H1 (cell line): ENCODE results near the gene RARB. TPM values are rescaled to one million over a fixed set of nuclear protein-coding genes. Genes with fewer than 3 reads are reported as not detected.

Experiments
- ASH2L ChIP-seq: fragments of 200-600, 300-600 bp; sonication (generic); IDR thresholded peaks from one replicate; pipeline ENCODE4 v1.7.1; 2017; ENCODE audit warnings: low read length
- CBX5 ChIP-seq: fragments of 300-800, 300-1000 bp; sonication (generic); IDR thresholded peaks from 2 replicates; pipeline ENCODE4 v1.7.1; 2016; ENCODE audit warnings: antibody characterized with exemption, low read length, low read depth
- EGR1 ChIP-seq: IDR thresholded peaks from 2 replicates; pipeline ENCODE4 v1.6.1; 2011; ENCODE audit warnings: low read depth, low read length, borderline replicate concordance
- JUND ChIP-seq: IDR thresholded peaks from 2 replicates; pipeline ENCODE4 v1.6.1; 2011; ENCODE audit warnings: mild to moderate bottlenecking, improper control_type of control experiment, low read length
- NANOG ChIP-seq: IDR thresholded peaks from 2 replicates; pipeline ENCODE4 v1.6.1; 2011; ENCODE audit warnings: low read length, low read depth, mild to moderate bottlenecking, inconsistent platforms; ENCODE audit not compliant: insufficient read depth, poor library complexity, severe bottlenecking
- RNF2 ChIP-seq: fragments of 200-900, 300-1000 bp; sonication (generic); IDR thresholded peaks from 2 replicates; pipeline ENCODE4 v1.7.1; 2016; ENCODE audit warnings: borderline replicate concordance, low read depth, mild to moderate bottlenecking, antibody characterized with exemption, low read length; ENCODE audit not compliant: poor library complexity, severe bottlenecking; ENCODE audit errors: missing control alignments
- SP1 ChIP-seq: IDR thresholded peaks from 2 replicates; pipeline ENCODE4 v1.6.1; 2011; ENCODE audit warnings: low read depth, low read length
- ZNF274 ChIP-seq: IDR thresholded peaks from 2 replicates; pipeline ENCODE4 v1.7.0; 2012; ENCODE audit warnings: low read length, borderline replicate concordance; ENCODE audit errors: extremely low read depth
- polyA plus RNA-seq, 7 experiments: library from polyadenylated mRNA; depleted of rRNA in 3 of 7; stranded (reverse) in 5 of 7; unstranded in 2 of 7; fragments of >200 nt in 5 of 7; fragments of 200-250 nt in 2 of 7; gene quantifications; 1 replicate in 5 of 7; 2 replicates in 1 of 7; 4 replicates in 1 of 7; pipeline versions ENCODE4 v1.2.1 to v1.2.3, GENCODE V29; 2011 to 2013; ENCODE audit warnings: missing spikeins in 2 of 7, mixed read lengths in 2 of 7
- total RNA-seq: library from RNA; stranded (reverse); fragmentation: NEBNext Ultra II Directional; extraction: Animal tissue kit (Norgen Biotek cat#: 25700); gene quantifications from 2 replicates; pipeline ENCODE4 v1.2.1, GENCODE V29; 2021
- TF ChIP-seq, protein P1 (sequence below): fragments of 300-600 bp; sonication (generic); IDR thresholded peaks from 2 replicates; pipeline ENCODE4 v1.7.1; 2012; ENCODE audit warnings: low read length, moderate library complexity, mild to moderate bottlenecking, inconsistent platforms; ENCODE audit not compliant: insufficient replicate concordance

RARB gene
- total and polyA plus RNA-seq, 2 of the 8 experiments (the other 6 are each of a cell fraction or from before 2014, with no cell fraction given), result 0.15 to 0.22 TPM

DNA sequence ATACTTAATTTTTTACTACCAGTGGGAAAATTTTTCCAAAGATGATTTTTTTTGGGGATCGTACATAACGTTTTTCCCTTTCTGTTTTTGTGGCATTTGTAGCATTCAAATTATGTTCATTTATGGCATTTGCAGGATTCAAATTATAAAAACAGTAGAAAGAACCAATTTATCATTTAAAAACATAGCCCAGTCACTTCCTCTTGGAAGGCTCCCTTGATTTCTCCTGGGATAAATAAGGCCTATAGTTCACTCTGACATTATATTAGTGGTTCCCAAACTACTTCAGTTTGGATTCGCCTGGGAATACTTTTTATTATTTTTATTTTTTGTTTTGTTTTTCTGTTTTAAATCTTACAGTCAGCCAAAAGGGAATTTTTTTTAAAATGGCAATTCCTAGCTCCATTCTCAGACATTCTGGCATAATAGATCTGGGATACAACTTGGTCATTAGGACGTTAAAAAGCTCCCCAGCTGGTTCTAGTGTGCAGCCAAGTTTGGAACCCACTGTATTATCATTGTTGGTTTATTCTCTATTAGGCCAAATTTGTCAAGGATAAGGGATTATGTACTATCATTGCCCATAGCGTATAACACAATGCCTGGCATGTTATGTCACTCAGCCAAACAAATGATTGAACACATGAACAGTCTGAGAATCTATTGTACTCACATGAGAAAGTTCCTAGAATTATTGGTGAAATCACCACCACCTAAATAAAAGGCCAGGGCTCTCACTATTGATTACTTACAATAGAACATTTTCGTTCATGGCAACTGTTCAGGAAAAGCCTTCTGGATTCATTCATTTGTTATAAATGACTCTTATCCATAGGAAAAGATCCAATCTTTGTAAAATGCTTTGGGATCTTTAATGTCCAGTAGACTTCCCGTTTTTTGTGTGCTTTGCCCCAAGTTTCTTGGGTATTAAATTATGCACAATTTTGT lies 28.9 kb downstream of the RARB start (continued):
- TF ChIP-seq, protein P1, sequence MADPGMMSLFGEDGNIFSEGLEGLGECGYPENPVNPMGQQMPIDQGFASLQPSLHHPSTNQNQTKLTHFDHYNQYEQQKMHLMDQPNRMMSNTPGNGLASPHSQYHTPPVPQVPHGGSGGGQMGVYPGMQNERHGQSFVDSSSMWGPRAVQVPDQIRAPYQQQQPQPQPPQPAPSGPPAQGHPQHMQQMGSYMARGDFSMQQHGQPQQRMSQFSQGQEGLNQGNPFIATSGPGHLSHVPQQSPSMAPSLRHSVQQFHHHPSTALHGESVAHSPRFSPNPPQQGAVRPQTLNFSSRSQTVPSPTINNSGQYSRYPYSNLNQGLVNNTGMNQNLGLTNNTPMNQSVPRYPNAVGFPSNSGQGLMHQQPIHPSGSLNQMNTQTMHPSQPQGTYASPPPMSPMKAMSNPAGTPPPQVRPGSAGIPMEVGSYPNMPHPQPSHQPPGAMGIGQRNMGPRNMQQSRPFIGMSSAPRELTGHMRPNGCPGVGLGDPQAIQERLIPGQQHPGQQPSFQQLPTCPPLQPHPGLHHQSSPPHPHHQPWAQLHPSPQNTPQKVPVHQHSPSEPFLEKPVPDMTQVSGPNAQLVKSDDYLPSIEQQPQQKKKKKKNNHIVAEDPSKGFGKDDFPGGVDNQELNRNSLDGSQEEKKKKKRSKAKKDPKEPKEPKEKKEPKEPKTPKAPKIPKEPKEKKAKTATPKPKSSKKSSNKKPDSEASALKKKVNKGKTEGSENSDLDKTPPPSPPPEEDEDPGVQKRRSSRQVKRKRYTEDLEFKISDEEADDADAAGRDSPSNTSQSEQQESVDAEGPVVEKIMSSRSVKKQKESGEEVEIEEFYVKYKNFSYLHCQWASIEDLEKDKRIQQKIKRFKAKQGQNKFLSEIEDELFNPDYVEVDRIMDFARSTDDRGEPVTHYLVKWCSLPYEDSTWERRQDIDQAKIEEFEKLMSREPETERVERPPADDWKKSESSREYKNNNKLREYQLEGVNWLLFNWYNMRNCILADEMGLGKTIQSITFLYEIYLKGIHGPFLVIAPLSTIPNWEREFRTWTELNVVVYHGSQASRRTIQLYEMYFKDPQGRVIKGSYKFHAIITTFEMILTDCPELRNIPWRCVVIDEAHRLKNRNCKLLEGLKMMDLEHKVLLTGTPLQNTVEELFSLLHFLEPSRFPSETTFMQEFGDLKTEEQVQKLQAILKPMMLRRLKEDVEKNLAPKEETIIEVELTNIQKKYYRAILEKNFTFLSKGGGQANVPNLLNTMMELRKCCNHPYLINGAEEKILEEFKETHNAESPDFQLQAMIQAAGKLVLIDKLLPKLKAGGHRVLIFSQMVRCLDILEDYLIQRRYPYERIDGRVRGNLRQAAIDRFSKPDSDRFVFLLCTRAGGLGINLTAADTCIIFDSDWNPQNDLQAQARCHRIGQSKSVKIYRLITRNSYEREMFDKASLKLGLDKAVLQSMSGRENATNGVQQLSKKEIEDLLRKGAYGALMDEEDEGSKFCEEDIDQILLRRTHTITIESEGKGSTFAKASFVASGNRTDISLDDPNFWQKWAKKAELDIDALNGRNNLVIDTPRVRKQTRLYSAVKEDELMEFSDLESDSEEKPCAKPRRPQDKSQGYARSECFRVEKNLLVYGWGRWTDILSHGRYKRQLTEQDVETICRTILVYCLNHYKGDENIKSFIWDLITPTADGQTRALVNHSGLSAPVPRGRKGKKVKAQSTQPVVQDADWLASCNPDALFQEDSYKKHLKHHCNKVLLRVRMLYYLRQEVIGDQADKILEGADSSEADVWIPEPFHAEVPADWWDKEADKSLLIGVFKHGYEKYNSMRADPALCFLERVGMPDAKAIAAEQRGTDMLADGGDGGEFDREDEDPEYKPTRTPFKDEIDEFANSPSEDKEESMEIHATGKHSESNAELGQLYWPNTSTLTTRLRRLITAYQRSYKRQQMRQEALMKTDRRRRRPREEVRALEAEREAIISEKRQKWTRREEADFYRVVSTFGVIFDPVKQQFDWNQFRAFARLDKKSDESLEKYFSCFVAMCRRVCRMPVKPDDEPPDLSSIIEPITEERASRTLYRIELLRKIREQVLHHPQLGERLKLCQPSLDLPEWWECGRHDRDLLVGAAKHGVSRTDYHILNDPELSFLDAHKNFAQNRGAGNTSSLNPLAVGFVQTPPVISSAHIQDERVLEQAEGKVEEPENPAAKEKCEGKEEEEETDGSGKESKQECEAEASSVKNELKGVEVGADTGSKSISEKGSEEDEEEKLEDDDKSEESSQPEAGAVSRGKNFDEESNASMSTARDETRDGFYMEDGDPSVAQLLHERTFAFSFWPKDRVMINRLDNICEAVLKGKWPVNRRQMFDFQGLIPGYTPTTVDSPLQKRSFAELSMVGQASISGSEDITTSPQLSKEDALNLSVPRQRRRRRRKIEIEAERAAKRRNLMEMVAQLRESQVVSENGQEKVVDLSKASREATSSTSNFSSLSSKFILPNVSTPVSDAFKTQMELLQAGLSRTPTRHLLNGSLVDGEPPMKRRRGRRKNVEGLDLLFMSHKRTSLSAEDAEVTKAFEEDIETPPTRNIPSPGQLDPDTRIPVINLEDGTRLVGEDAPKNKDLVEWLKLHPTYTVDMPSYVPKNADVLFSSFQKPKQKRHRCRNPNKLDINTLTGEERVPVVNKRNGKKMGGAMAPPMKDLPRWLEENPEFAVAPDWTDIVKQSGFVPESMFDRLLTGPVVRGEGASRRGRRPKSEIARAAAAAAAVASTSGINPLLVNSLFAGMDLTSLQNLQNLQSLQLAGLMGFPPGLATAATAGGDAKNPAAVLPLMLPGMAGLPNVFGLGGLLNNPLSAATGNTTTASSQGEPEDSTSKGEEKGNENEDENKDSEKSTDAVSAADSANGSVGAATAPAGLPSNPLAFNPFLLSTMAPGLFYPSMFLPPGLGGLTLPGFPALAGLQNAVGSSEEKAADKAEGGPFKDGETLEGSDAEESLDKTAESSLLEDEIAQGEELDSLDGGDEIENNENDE, result no peak
- TF ChIP-seq ZNF274 (no peak), JUND (no peak), EGR1 (no peak), NANOG (no peak), CBX5 (no peak), ASH2L (no peak), SP1 (no peak), RNF2 (no peak)
